ENCODE measurements around the gene P3R3URF.

P3R3URF gene

GRCh38 chr1:46132529-46133180, 43.6 kb downstream of the P3R3URF start, which contains the start of gene PIK3R3 (continued):
- TF ChIP-seq ZBTB21 (tag by site-specific recombination; IDR thresholded peaks at IDR 0.05) (peak; percentile 76), ZNF549 (tag by site-specific recombination; IDR thresholded peaks at IDR 0.05) (no peak), MYNN (tag by site-specific recombination; IDR thresholded peaks at IDR 0.05; ENCODE audit: borderline replicate concordance) (peak; percentile 70; the same call in 1 of the 2 replicates), YY2 (tag by site-specific recombination; IDR thresholded peaks at IDR 0.05) (peak; percentile 93), OSR2 (tag by site-specific recombination; IDR thresholded peaks at IDR 0.05) (peak; percentile 89), ZSCAN30 (tag by site-specific recombination; IDR thresholded peaks at IDR 0.05) (peak; percentile 92), ZNF792 (tag by site-specific recombination; IDR thresholded peaks at IDR 0.05) (no peak)

DNA sequence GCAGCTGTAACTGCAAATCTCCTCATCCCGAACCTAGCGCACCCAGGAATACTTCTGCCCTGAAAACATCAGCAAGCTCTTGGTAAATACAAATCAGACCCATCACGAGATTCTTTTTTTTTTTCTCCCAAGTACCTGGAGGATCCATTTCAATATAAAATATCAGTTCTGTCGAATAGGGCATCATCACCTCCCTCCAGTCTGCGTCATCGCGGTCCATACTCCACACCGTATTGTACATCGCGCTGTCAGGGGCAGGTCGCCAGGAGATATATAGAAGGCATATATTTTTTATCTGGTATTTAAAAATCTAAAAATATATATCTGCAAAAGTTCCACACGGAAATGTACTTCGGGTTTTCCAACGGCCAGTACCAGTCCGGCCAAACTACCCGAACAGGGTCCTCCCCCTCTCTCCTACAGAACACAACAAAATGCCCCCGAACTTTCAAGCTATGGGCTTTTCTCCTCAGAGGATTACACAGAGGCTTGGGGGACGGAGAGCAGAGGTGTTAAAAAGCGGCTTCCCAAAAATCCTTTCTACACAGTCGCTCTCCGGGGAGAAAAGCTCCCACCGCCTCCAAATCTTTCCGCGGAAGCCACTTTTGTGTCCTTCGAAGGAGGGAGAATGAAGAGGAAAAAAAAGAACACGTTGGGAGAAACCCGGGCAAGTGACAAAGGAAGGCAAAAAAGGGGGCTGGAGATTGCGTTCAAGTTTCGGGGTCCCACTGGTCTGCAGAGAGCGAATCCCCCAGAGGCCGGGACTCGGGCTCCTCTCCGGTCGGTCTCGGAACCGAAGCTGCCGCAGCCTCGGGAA, 44.4 kb downstream of the P3R3URF start:
- Histone ChIP-seq H3K9me3 (ENCODE audit: control insufficient read depth, insufficient read depth, low read depth, low read length) (no peaks in the 10 kb centered on the region), H3K4me3 (ENCODE audit: low read depth, low read length) (peak overlapping the region; percentile 66), H3K27ac (ENCODE audit: extremely low read depth, low read depth, low read length) (peak overlapping the region; percentile 100), H3K36me3 (ENCODE audit: control insufficient read depth in 2 of 2, insufficient read depth in 1 of 2, low read length in 2 of 2) (no peaks in the 10 kb centered on the region), H3K4me1 (ENCODE audit: control insufficient read depth, insufficient read depth, low read length) (peaks cover 10% of the 10 kb centered on the region)
- CTCF ChIA-PET, result interaction anchor here (0.5 to 2.4 kb wide), 10 partner anchors 9 to 96 kb away, joined by 3 to 16 read pairs (median 3); no protein-coding TSS in a partner anchor
- POLR2A ChIA-PET, result interaction anchor here (0.6 to 1.9 kb wide), 27 partner anchors 8 to 610 kb away, joined by 3 to 20 read pairs (median 4); partner anchors contain the start of genes NASP, POMGNT1, PRDX1 and RAD54L
- TF ChIP-seq GLIS2 (tag by site-specific recombination; IDR thresholded peaks at IDR 0.05), result no peak
- TF ChIP-seq SP3 (tag by site-specific recombination; IDR thresholded peaks at IDR 0.05), result no peak
- no peak for TF ChIP-seq PRDM6 (tag by site-specific recombination; IDR thresholded peaks at IDR 0.05)
- peak; percentile 82 for TF ChIP-seq ZNF629 (tag by site-specific recombination; IDR thresholded peaks at IDR 0.05)
- TF ChIP-seq ZBTB21 (tag by site-specific recombination; IDR thresholded peaks at IDR 0.05), result peak; percentile 55; the same call in 1 of the 2 replicates
- TF ChIP-seq ZBTB44 (tag by site-specific recombination; IDR thresholded peaks at IDR 0.05), result no peak
- no peak for TF ChIP-seq ZNF510 (tag by site-specific recombination; IDR thresholded peaks at IDR 0.05; ENCODE audit: insufficient replicate concordance)
- no peak for TF ChIP-seq ZSCAN23 (tag by site-specific recombination; IDR thresholded peaks at IDR 0.05)
- no peak for TF ChIP-seq ZNF19 (tag by site-specific recombination; IDR thresholded peaks at IDR 0.05; ENCODE audit: low read depth)
- TF ChIP-seq MYNN (tag by site-specific recombination; IDR thresholded peaks at IDR 0.05; ENCODE audit: borderline replicate concordance), result no peak
- peak; percentile 8 for TF ChIP-seq ZNF600 (tag by site-specific recombination; IDR thresholded peaks at IDR 0.05)
- TF ChIP-seq ZNF138 (tag by site-specific recombination; IDR thresholded peaks at IDR 0.05; ENCODE audit: borderline replicate concordance), result no peak
- TF ChIP-seq ZNF544 (tag by site-specific recombination; IDR thresholded peaks at IDR 0.05), result no peak
- no peak for TF ChIP-seq ZNF449 (tag by site-specific recombination; IDR thresholded peaks at IDR 0.05)
- no peak for TF ChIP-seq ZNF324 (tag by site-specific recombination; IDR thresholded peaks at IDR 0.05)
- no peak for TF ChIP-seq ZNF155 (tag by site-specific recombination; IDR thresholded peaks at IDR 0.05)
- no peak for TF ChIP-seq OSR2 (tag by site-specific recombination; IDR thresholded peaks at IDR 0.05)
- no peak for TF ChIP-seq ZNF623 (tag by site-specific recombination; IDR thresholded peaks at IDR 0.05)
- TF ChIP-seq, protein P1, sequence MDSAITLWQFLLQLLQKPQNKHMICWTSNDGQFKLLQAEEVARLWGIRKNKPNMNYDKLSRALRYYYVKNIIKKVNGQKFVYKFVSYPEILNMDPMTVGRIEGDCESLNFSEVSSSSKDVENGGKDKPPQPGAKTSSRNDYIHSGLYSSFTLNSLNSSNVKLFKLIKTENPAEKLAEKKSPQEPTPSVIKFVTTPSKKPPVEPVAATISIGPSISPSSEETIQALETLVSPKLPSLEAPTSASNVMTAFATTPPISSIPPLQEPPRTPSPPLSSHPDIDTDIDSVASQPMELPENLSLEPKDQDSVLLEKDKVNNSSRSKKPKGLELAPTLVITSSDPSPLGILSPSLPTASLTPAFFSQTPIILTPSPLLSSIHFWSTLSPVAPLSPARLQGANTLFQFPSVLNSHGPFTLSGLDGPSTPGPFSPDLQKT (IDR thresholded peaks at IDR 0.05; ENCODE audit: borderline replicate concordance, low read depth, low read length), result no peak
- TF ChIP-seq ZBTB17 (tag by site-specific recombination; IDR thresholded peaks at IDR 0.05), result peak; percentile 75
- TF ChIP-seq ZNF223 (tag by site-specific recombination; IDR thresholded peaks at IDR 0.05), result no peak
- no peak for TF ChIP-seq ZSCAN16 (tag by site-specific recombination; IDR thresholded peaks at IDR 0.05)
- TF ChIP-seq BCL11A (tag by site-specific recombination; IDR thresholded peaks at IDR 0.05; ENCODE audit: low read depth), result no peak
- no peak for TF ChIP-seq ZNF146 (tag by site-specific recombination; IDR thresholded peaks at IDR 0.05)
